ENCODE results near the gene CDK17. TPM values are rescaled to one million over a fixed set of nuclear protein-coding genes. Genes with fewer than 3 reads are reported as not detected.
A peak's percentile ranks its signal among the peaks of the same experiment; 100 is the strongest.

Gene CDK17
- total RNA-seq, 2 experiments from 2014 or later, result 41.4 to 45.8 TPM

DNA sequence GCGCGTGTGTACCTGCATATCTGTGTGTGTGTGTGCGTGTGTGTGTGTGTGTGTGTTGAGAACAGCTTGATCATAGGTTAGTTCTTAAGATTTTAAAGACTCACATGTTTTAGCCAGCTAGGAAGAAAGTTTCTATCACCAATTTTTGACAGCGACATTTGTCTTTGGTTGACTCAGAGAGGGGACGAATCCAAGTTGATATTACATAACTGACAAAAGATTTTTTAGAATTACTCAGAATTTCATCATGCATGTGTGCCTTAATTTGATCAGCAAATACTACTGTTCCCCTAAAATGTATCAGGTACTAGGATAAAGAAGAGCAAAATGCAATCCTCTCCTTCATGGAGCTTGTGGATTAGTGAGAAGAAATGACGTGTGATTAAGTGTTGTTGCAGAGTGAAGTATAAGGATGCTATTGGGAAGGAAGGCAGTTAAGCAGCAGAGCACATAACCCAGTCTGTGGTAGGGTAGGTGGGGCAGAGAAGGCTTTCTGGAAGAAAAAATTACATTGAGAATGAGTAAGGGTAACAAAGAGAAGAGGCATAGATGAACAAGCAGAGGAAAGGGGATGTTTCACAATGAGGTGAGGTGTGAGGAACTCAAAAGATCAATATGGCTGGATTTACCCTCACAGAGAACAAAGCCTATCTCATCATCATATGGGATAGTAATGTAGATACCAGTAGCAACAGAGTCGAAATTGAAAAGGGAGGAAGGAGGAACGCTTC is 128.6 kb downstream of the CDK17 start:
- H3K4me1 Mint-ChIP-seq (ENCODE audit: low read depth), result peaks cover 49% of the 10 kb centered on the region
- intact Hi-C loops (cut with micrococcal nuclease), result no loop called here
- H3K27ac Mint-ChIP-seq, result peak overlapping the region; percentile 57
- CTCF ChIA-PET, result no interaction called here
- H3K27me3 Mint-ChIP-seq (ENCODE audit: low read depth), result no peaks in the 10 kb centered on the region
- no peaks in the 10 kb centered on the region for H3K9me3 Mint-ChIP-seq
- no peak for DNase-seq
- H3K36me3 Mint-ChIP-seq (ENCODE audit: low read depth), result peaks cover 46% of the 10 kb centered on the region
- no peak overlapping the region for H3K4me3 Mint-ChIP-seq

DNA sequence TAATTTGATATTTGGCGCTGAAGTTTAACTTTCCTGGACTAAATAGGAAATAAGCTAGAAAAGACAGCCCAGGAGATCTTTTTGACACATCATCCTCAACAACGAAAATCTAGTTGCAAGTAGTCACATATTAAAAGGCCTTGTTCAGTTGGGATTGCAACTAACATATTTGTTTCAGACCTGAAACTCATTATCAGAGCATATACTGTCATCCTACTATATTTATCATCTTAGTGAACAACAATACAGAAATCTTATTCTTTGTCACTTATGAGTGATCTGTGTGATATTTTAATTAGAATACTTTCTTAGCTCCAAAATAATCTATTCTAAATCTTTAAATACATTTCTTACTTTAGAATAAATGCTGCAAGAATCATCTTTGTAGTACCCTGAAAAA is 134.0 kb downstream of the CDK17 start:
- Mint-ChIP-seq H3K4me1 (ENCODE audit: low read depth) (peaks cover 32% of the 10 kb centered on the region), H3K36me3 (ENCODE audit: low read depth) (peaks cover 36% of the 10 kb centered on the region), H3K27ac (no peak overlapping the region), H3K9me3 (no peaks in the 10 kb centered on the region), H3K4me3 (no peak overlapping the region), H3K27me3 (ENCODE audit: low read depth) (no peaks in the 10 kb centered on the region)
- CTCF ChIA-PET, result interaction anchor here (0.6 to 1.5 kb wide), 2 partner anchors 48 to 133 kb away, joined by 3 to 6 read pairs; no protein-coding TSS in a partner anchor
- intact Hi-C loops (cut with micrococcal nuclease), result no loop called here
- DNase-seq, result no peak

DNA sequence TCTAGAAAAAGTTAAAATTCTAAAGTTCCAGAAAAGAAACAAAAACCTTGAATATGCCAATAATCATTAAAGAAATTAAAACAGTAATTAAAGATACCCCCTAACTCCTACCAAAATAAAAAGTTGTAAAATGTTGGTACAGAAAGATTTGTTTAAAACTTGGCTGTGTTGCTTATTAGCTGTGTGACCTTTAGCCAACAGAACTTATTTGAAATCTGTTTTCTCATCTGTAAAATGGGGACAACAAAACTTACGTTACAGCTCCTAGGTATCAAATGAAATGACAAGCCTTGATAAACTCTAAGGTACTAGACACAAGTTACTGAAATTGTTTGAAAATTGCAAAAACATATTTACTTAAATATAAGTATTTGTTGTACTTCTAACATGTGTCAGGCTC is 134.4 kb downstream of the CDK17 start:
- peaks cover 38% of the 10 kb centered on the region for H3K36me3 Mint-ChIP-seq (ENCODE audit: low read depth)
- no peak for DNase-seq
- no peak overlapping the region for H3K27ac Mint-ChIP-seq
- H3K4me1 Mint-ChIP-seq (ENCODE audit: low read depth), result peaks cover 32% of the 10 kb centered on the region
- H3K9me3 Mint-ChIP-seq, result no peaks in the 10 kb centered on the region
- CTCF ChIA-PET, result interaction anchor here (0.6 to 1.5 kb wide), 2 partner anchors 48 to 133 kb away, joined by 3 to 6 read pairs; no protein-coding TSS in a partner anchor
- intact Hi-C loops (cut with micrococcal nuclease), result no loop called here
- no peak overlapping the region for H3K4me3 Mint-ChIP-seq
- no peaks in the 10 kb centered on the region for H3K27me3 Mint-ChIP-seq (ENCODE audit: low read depth)

DNA sequence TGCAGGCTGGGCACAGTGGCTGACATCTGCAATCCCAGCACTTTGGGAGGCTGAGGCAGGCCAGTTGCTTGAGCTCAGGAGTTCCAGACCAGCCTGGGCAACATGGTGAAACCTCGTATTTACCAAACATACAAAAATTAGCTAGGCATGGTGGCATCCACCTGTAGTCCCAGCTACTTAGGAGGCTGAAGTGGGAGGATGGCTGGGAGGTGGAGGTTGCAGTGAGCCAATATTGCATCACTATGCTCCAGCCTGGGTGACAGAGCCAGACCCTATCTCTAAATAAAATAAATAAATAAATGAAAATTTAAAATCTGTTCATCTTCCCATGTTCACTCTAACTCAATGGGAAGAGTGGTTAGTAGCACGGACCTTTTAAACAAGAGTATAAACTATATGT is 134.8 kb downstream of the CDK17 start:
- Mint-ChIP-seq H3K9me3 (no peaks in the 10 kb centered on the region), H3K4me3 (no peak overlapping the region), H3K4me1 (ENCODE audit: low read depth) (peaks cover 35% of the 10 kb centered on the region), H3K27me3 (ENCODE audit: low read depth) (no peaks in the 10 kb centered on the region), H3K27ac (peak overlapping the region; percentile 47), H3K36me3 (ENCODE audit: low read depth) (peaks cover 37% of the 10 kb centered on the region)
- intact Hi-C loops (cut with micrococcal nuclease), result no loop called here
- CTCF ChIA-PET, result interaction anchor here (1.5 kb wide), 1 partner anchor 134 kb away, joined by 6 read pairs; no protein-coding TSS in a partner anchor
- no peak for DNase-seq

DNA sequence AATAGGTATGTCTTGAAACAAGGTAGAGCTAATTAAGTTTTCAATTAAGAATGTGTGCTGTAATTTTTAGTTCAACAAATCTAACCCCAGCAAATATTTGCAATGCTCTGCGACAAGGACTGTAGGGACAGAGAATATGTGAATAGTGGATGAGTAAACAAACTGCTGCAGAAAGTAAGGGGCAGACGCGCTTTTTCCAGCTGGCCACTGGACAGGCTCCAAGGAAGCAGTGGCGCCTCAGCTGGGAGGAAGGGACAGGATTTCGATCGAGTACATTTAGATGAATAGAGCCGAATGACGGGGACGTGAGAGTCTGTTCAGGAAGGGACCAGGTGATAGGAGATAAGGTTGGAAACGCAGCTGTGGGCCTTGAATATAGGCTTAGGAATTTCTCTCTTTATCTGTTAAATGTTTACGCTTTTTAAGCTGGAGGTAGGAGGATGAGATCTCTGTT is 136.8 kb downstream of the CDK17 start:
- peaks cover 32% of the 10 kb centered on the region for H3K4me1 Mint-ChIP-seq (ENCODE audit: low read depth)
- no peak overlapping the region for H3K4me3 Mint-ChIP-seq
- H3K36me3 Mint-ChIP-seq (ENCODE audit: low read depth), result peaks cover 36% of the 10 kb centered on the region
- CTCF ChIA-PET, result interaction anchor here (0.7 to 1.5 kb wide), 4 partner anchors 12 to 137 kb away, joined by 3 to 5 read pairs (median 3); no protein-coding TSS in a partner anchor
- no peak for DNase-seq
- H3K27me3 Mint-ChIP-seq (ENCODE audit: low read depth), result no peaks in the 10 kb centered on the region
- no peak overlapping the region for H3K27ac Mint-ChIP-seq
- intact Hi-C loops (cut with micrococcal nuclease), result no loop called here
- H3K9me3 Mint-ChIP-seq, result no peaks in the 10 kb centered on the region

DNA sequence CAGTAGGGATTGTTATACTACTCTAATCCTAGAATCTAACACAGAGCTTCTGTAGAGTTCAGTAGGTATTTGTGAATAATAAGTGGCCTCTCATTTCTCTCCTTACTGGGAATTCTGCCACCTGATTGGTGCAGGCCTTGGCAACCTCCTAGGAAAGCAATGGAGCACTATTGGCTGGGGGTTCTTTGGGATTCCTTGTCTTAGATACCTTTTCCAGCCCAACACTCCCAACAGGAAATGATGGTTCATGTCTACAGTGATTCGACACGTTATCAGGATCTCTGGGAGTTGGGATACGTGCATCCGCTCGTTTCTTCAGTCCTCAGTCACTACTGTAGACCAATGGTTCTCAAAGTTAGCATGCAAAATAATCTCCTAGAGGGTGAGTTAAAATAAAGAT is 138.7 kb downstream of the CDK17 start:
- Mint-ChIP-seq H3K27me3 (ENCODE audit: low read depth) (no peaks in the 10 kb centered on the region), H3K36me3 (ENCODE audit: low read depth) (peaks cover 29% of the 10 kb centered on the region), H3K4me3 (no peak overlapping the region), H3K27ac (peak overlapping the region; percentile 15), H3K9me3 (no peaks in the 10 kb centered on the region), H3K4me1 (ENCODE audit: low read depth) (peaks cover 28% of the 10 kb centered on the region)
- CTCF ChIA-PET, result no interaction called here
- DNase-seq, result no peak
- intact Hi-C loops (cut with micrococcal nuclease), result no loop called here

DNA sequence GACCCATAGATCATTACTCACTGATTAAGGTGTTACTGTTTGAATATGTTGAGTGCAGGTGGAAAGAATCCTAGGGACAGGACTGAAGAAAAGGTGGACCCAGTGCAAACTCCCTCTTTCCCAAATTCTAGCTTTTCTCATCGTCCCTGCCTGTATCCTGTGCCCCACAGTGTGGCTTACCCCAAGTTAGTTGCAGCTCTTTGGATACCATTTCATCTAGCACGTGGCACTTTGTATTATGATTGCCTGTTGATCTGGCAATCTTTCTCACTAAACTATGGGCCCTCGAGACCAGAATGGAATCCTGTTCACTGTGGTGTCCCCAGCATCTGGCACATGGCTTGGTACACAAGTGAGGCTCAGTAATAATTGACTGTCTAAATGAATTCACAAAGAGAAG is 139.6 kb downstream of the CDK17 start:
- peak overlapping the region; percentile 60 for H3K27ac Mint-ChIP-seq
- no peaks in the 10 kb centered on the region for H3K27me3 Mint-ChIP-seq (ENCODE audit: low read depth)
- intact Hi-C loops (cut with micrococcal nuclease), result no loop called here
- no peaks in the 10 kb centered on the region for H3K9me3 Mint-ChIP-seq
- H3K36me3 Mint-ChIP-seq (ENCODE audit: low read depth), result peaks cover 27% of the 10 kb centered on the region
- no peak overlapping the region for H3K4me3 Mint-ChIP-seq
- peaks cover 23% of the 10 kb centered on the region for H3K4me1 Mint-ChIP-seq (ENCODE audit: low read depth)
- CTCF ChIA-PET, result no interaction called here
- no peak for DNase-seq

DNA sequence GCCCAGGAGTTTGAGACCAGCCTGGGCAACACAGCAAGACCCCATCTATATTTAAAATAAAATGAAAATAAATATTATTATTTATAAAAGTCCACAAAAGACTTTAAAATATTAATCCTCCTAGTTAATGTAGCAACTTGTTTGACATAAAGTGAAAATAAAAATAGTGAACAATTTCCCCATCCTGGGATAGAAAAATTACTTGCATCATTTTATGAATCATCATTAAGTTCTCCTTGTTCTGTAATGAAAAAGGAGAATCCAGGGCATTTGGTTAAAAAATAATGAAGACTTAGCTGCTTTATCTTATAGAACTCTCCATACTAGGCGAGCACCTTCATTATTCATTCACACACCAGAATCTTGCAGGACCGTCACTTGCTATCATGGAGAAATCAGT is 140.0 kb downstream of the CDK17 start:
- CTCF ChIA-PET, result no interaction called here
- no peak for DNase-seq
- no peak overlapping the region for H3K27ac Mint-ChIP-seq
- peaks cover 23% of the 10 kb centered on the region for H3K4me1 Mint-ChIP-seq (ENCODE audit: low read depth)
- H3K4me3 Mint-ChIP-seq, result no peak overlapping the region
- H3K9me3 Mint-ChIP-seq, result no peaks in the 10 kb centered on the region
- H3K27me3 Mint-ChIP-seq (ENCODE audit: low read depth), result no peaks in the 10 kb centered on the region
- peaks cover 26% of the 10 kb centered on the region for H3K36me3 Mint-ChIP-seq (ENCODE audit: low read depth)
- intact Hi-C loops (cut with micrococcal nuclease), result no loop called here

DNA sequence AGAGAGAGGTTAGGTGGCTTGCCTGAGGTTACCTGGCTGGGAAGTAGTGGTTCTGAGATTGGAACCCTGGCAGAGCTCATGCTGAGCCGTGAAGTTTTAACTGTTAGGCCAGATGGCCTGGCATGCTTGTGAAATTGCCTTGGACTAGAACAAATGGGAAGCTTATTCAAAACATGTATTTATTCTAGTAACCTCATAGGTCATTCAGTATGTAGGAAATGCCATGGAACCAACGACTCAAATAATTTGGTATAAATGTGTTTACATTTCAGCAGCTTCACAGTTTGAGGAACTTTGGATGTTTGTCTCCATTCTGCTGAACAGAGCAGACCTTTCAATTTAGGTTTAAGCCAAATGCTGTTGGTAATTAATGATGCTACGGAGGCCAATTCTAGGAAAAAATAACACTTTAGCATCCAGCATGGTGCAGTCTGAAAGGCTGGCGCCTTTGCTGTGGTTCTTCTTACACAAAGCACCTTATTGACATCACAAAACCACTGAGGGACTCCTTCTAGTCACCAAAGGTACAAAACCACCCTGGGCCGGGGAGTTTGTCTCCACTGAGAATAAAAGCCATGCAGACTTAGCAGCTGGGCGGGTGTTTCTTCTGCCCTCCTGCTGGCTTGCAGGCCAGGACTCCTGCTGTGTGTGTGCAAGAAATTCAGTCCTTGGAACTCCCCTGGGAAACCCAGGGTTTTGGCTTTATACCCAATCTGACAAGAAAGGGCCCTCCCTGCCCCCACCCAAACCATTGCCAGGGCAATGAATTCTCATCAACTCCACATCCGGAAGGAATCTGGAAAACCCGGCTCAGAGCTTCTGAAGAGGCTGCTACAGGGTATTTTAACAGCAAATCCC is 141.9 kb downstream of the CDK17 start:
- no peaks in the 10 kb centered on the region for H3K9me3 Mint-ChIP-seq
- intact Hi-C loops (cut with micrococcal nuclease), result no loop called here
- DNase-seq, result peak; percentile 49
- CTCF ChIA-PET, result no interaction called here
- H3K4me1 Mint-ChIP-seq (ENCODE audit: low read depth), result peaks cover 29% of the 10 kb centered on the region
- H3K27ac Mint-ChIP-seq, result no peak overlapping the region
- H3K36me3 Mint-ChIP-seq (ENCODE audit: low read depth), result peaks cover 23% of the 10 kb centered on the region
- no peak overlapping the region for H3K4me3 Mint-ChIP-seq
- no peaks in the 10 kb centered on the region for H3K27me3 Mint-ChIP-seq (ENCODE audit: low read depth)

DNA sequence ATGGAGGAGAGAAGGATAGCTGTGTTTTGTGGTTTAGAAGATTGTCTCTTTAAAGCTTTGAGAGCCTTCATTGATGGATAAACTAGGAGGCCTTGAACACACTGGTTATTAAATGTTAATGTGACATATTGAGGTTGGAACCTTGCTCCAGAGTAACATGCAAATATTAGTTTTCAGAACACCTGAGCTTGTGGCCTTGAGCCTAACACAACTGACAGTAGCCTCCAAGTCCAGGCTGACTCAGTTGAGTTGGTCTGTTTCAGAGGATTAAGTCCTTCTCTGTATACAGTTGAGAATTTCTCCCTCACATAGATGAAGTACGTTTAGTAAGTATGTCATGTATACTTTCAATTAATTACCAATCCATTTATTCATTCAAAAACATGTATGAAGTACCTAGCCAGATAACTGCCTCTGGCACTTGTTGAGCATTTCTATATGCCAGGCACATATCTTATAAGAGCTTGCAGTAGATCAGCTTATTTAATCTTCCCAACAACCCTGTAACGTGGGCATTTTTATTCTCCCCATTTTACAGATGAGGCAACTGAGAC is 142.6 kb downstream of the CDK17 start:
- DNase-seq, result no peak
- CTCF ChIA-PET, result interaction anchor here (1.2 kb wide), 1 partner anchor 14 kb away, joined by 3 read pairs; no protein-coding TSS in a partner anchor
- no peak overlapping the region for H3K4me3 Mint-ChIP-seq
- H3K36me3 Mint-ChIP-seq (ENCODE audit: low read depth), result peaks cover 25% of the 10 kb centered on the region
- intact Hi-C loops (cut with micrococcal nuclease), result no loop called here
- H3K27me3 Mint-ChIP-seq (ENCODE audit: low read depth), result no peaks in the 10 kb centered on the region
- no peaks in the 10 kb centered on the region for H3K9me3 Mint-ChIP-seq
- H3K27ac Mint-ChIP-seq, result no peak overlapping the region
- H3K4me1 Mint-ChIP-seq (ENCODE audit: low read depth), result peaks cover 29% of the 10 kb centered on the region

DNA sequence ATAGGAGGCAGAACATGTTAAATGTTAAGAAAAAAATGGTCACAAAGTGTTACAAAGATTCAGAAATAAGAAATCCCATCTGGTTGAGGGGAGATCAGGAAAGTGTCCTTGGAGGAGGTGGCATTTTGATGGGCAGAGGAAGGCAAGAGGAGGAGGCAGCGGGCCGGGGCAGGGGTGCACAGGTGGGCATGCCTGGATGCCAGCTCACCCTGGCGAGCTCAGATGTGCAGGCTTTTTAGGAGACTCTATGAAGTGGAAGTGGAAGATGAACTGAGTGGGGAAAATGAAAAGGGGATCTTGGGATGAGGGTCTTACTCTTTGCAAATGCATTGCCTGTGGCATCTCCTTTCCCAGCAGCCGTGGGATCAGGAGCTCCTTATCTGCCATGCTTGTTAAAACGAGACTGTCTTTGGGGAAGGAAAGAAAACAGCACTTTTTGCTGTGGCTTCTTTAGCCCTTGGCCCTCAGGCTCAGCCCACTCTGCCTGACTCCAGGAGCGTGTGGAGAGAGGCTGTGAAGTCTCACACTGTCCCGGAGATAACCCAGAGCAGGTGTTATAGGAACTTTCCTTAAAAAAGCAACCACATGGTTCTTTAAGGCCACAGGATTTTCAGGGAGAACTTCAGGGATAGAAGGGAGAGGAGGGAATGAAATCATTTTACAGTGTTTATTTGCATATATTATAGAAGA is 143.4 kb downstream of the CDK17 start:
- H3K4me1 Mint-ChIP-seq (ENCODE audit: low read depth), result peaks cover 33% of the 10 kb centered on the region
- H3K27me3 Mint-ChIP-seq (ENCODE audit: low read depth), result no peaks in the 10 kb centered on the region
- H3K4me3 Mint-ChIP-seq, result no peak overlapping the region
- no peak for DNase-seq
- intact Hi-C loops (cut with micrococcal nuclease), result no loop called here
- no peaks in the 10 kb centered on the region for H3K9me3 Mint-ChIP-seq
- CTCF ChIA-PET, result interaction anchor here (1.2 to 3.5 kb wide), 2 partner anchors 13 to 42 kb away, joined by 3 to 9 read pairs; no protein-coding TSS in a partner anchor
- H3K36me3 Mint-ChIP-seq (ENCODE audit: low read depth), result peaks cover 29% of the 10 kb centered on the region
- no peak overlapping the region for H3K27ac Mint-ChIP-seq

DNA sequence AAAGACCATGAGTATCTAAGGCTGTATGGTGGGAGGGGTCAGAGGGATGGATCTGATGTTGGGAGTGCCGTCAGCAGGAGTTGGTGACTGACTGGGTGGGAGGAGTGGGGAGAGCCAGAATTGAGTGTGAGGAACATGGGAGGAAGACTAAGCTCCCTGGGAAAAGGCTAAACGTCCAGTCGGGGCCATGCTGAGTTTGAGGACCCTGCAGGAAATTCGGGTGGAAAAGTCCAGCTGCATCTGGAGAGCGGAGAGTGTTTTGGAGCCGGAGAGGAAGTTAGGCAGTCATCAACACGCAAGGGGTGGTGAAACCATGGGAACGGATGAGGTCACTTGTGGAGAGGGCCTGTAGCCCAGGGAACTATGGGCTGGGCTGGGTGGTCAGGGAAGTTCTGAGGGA is 145.2 kb downstream of the CDK17 start:
- no peaks in the 10 kb centered on the region for H3K9me3 Mint-ChIP-seq
- DNase-seq, result no peak
- intact Hi-C loops (cut with micrococcal nuclease), result no loop called here
- H3K4me1 Mint-ChIP-seq (ENCODE audit: low read depth), result peaks cover 40% of the 10 kb centered on the region
- no peak overlapping the region for H3K4me3 Mint-ChIP-seq
- no peak overlapping the region for H3K27ac Mint-ChIP-seq
- CTCF ChIA-PET, result interaction anchor here (0.6 to 3.5 kb wide), 2 partner anchors 40 to 262 kb away, joined by 3 to 9 read pairs; no protein-coding TSS in a partner anchor
- peaks cover 32% of the 10 kb centered on the region for H3K36me3 Mint-ChIP-seq (ENCODE audit: low read depth)
- no peaks in the 10 kb centered on the region for H3K27me3 Mint-ChIP-seq (ENCODE audit: low read depth)
